ENCODE measurements around the gene LPP.

DNA sequence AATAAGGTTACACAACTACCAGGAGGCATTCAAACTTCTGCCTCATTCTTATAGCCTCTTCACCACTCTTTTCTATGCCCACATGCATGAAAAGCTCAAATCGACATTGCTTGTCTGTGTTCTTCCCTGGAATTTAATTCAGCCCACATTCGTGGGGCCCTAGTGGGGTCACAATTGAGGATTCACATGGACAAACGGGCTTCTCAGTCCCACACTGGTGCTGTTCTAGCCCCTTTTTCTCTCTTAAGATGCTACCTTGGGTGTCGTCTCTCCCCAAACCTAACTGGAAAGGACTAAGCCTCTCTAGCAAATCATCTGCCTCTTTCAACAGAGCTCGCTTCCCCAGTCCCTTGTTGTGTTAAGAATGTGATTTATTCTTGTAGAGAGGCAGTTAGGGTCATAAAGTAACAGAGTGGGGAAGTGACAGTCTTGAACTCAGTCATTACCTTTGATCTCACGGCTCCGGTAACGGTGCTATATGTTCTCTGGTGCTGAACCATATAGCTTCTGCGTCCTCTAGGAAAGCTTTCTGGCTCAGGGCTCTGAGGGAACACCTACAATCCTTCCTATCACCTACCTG lies 4.9 kb downstream of the LPP start:
- TF ChIP-seq CTCF (IDR thresholded peaks at IDR 0.05) (no peak), POLR2A (IDR thresholded peaks at IDR 0.05) (no peak)
